ENCODE measurements around the gene NIT2.
A peak's percentile ranks its signal among the peaks of the same experiment; 100 is the strongest.
"Not testable (repeated sequence)": the region's sequence is repeated elsewhere in the genome, so short reads cannot be mapped to it uniquely, and the experiment has no call there.

The NIT2 gene, protein sequence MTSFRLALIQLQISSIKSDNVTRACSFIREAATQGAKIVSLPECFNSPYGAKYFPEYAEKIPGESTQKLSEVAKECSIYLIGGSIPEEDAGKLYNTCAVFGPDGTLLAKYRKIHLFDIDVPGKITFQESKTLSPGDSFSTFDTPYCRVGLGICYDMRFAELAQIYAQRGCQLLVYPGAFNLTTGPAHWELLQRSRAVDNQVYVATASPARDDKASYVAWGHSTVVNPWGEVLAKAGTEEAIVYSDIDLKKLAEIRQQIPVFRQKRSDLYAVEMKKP

DNA sequence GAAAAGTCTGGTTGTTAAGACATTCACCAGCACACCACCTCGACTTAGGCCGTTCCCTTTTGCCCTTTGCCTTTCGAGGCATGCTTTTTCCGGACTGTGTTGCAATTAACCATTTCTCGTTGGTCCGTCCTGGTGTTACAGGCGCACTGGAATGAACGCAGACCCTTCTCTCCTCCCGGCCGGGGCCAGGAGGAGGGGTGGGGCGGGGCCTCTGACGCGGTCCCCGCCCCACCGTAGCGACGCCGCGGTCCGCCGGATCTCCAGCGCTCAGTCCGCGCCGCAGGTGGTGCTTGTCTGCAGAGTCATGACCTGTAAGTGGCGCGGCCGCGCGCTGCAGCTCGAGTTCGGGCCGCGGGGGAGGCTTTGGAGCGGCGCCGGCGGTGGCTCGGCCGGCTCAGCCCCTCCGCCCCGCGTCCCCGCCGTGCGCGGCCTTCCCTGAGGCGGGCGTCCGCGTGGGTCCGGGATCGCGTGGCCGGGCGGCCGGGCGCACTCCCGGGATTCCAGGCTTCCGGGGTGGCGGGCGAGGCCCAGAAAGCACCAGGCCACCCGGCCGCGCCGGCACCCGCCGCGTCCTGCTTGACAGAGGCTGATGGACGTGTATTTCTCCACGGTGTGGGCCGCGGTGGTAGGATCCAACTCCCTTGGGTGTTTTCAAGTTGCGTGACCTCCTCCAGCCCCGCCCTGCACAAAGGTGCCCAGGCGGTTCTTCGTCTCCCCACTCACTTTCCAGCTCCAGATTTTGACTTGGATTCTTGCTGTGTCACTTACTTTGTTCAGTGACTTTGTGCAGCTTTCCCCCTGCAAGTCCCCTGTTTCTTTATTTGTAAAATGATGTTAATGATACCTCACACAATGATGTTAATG lies at the start of gene NIT2:
TSS of gene NIT2 (plus strand) at position 270 of the 864 bp plus-strand sequence. CDS start at position 305, 35 bp downstream.
- DNase-seq (ENCODE audit: low spot score) (peak; percentile 75), FAIRE-seq (no peak)

DNA sequence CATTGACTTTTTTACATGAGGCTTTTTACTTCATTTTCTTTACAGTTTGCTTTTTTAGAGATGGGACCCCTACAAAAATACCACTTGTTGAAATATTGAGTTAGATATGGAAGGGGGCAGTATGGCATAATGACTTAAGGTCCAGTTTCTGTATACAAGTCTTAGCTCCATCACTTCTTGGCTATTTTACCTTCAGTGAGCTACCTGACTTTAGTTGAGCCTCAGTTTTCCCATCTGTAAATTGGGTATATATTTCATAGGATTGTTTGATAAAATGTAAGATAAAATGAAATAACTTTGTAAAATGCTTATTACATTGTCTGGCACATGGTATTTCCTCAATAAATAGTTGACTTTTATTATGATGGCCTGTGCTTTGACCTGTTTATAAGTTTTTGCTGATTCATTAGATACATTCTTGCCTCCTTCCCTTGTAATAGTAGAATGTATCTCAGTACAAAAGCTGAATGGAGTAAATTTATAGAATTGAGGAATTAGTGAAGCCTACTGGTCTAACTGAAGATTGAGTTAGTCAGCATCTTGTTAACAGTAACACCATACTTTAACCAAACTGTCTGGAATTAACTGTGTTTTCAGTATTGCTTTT lies 46.2 kb upstream of the NIT2 start:
- FAIRE-seq (no peak), DNase-seq (ENCODE audit: low spot score) (no peak)

DNA sequence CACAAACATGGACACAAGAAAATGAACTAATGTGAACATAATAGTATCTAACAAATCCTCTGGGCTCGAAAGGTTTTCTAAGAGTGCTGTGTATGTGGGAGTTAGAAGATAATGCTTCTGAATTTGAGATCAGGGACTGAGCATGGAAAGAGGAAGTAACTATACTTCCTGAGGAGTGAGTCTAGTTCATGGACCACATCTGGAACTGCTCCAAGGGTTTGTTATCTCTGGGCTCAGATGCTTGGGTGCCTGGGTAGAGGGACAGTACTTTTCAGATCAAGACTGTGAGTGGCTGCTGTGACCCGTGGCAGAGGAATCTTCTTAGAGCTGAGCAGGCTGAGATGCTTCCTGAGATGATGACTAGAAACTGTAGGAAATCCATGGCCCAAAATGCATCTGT lies 45.2 kb upstream of the NIT2 start:
- FAIRE-seq = no peak
- peak; percentile 10 for DNase-seq (ENCODE audit: low spot score)

DNA sequence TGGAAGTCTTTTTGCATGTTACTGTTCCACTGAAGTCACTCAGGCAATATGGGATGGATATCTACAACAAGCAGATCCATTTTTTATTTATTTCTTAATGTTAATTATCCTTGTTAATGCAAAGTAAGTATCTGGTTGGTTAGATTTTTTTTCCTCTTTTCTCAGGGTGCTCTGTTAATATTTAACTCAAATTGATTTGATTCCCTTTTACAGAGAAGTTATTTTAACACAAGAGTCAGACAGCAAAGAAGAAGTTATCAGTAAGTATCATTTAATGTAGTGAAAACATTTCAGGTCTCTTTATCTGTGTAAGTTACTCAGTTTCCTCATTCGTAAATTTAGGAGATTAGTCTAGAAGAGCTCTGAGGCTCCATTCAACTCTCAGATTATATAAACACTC lies 39.5 kb upstream of the NIT2 start:
- peak; percentile 48 for FAIRE-seq

DNA sequence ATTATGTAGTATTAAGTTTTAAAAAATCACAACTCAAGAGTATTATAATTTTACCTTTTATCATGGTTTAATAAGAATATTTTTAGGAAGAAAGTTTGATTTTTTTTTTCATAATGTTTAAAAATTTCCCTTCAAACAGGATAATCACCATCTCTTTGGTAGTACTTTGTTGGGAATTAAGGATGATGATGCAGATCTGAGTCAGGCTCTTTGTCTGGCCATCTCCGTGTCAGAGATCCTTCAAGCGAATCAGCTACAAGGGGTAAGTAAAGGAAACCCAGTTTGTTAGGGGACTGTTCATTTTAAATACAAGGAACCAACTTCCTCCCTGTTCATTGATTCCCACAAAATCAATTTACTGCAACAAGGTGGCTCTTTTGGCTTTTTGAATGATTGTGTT lies 36.8 kb upstream of the NIT2 start:
- FAIRE-seq (peak; percentile 97), DNase-seq (ENCODE audit: low spot score) (peak; percentile 61)

More for the DNA sequence above, 39.5 kb upstream of the NIT2 start:
- no peak for DNase-seq (ENCODE audit: low spot score)

DNA sequence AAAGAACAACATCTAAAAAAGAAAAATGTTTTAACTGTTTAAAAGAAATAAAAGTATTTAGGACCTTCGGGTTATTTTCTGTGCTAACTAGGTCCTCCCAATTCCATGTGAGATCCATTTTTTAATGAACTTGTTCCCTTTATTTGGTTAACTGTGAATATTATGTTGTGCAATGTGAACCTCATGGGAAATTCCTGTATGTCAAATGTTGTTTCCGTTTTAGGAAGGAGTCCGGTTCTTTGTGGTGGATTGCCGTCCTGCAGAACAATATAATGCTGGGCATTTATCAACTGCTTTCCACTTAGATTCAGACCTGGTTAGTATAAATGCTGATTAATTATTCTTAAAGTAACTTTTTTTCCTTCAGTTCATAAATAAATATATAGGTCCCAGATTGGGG lies 35.5 kb upstream of the NIT2 start:
- FAIRE-seq (no peak), DNase-seq (ENCODE audit: low spot score) (no peak)

DNA sequence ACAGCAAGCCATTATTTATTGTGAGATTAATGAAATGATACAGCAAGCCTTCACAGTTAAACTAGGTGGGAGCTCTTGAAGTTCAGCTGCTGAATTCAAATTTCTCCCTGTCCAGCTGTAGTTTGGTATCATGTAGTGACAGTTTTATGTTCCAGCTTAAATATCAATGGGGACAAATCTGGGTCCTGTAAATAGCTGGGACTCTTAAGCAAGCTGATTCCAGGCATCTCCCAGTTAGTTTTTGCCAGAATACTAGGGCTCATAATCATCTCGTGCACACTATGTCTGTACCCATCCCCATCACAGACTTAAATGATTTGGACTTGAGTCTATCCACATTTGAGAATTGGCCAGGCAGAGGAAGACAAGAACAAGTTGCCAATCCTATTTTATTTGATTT lies 27.9 kb upstream of the NIT2 start:
- no peak for FAIRE-seq
- DNase-seq (ENCODE audit: low spot score) = no peak

DNA sequence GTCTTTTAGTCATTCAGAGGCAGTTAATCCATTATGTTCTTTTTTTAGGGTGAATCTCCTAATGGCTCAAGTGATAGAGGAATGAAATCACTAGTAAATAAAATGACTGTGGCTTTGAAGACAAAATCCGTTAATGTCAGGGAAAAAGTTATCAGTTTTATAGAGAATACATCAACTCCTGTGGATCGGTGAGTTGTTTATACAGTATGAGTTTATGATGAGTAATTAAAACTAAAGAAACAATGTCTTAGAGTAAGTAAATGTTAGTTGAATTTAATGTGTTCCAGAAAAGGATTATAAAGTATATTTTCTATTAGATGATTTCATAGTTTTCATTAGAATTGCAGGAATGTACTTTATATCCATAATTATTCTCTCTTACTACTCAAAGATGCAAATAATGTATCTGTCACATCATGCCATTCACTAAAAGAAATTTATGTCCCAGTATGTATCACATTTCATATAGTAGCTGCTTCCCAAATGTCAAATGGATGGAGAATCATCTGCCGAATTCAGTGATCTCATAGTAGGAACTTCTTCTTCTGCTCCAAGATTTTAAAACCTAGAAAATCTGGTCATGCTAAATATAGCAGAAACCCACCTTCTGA lies 24.1 kb upstream of the NIT2 start:
- peak; percentile 33 for FAIRE-seq
- DNase-seq (ENCODE audit: low spot score) = no peak

DNA sequence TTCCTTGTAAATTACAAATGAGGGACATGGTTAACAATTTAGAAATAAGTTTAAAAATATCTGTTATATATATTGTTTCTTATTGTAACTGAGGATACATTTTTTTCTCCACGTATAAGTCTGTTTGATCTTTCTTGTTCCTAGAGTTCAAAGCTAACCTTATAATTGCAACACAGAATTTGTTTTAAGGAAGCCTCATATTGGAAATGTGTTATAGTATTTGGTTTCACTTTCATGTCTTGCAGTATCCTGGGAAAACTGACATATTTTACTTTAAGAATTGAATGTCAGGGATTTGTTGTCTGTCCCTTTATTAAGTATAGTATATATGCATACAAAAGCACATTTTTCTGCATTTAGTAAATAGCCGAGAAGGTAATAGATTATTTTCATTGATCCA lies 23.5 kb upstream of the NIT2 start:
- no peak for FAIRE-seq

DNA sequence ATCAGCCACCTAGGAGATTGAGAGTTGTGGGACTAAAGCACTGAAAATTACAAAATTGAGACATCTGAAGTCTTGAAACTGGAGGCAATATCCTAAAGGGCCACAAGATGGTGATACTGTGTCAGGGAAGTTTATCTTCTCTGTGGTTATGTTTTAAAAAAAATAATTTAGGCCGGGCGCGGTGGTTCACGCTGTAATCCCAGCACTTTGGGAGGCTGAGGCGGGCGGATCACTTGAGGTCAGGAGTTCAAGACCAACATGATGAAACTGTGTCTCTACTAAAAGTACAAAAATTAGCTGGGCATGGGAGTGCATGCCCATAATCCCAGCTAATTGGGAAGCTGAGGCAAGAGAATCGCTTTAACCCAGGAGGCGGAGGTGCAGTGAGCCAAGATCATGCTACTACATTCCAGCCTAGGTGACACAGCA lies 17.9 kb upstream of the NIT2 start:
- peak; percentile 23 for FAIRE-seq
- DNase-seq (ENCODE audit: low spot score) = peak; percentile 33

More for the DNA sequence above, 23.5 kb upstream of the NIT2 start:
- no peak for DNase-seq (ENCODE audit: low spot score)

DNA sequence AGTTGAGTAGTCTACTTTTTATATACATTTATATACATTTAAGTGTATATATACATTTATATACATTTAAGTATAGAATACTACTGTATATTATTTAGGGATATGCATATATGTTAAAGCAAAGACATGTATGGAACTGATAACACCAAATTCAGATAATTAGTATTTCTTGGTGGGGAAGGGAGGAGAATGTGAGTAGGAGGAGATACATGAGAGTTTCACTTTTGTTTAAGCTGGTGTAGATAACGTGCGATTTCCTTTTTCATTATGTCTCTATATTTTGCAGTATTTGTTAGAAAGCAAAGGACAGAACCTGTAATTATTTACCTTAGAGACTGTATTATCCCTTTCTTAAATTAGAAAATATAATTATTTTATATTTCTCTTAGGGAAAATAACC lies 16.6 kb upstream of the NIT2 start:
- FAIRE-seq = no peak

DNA sequence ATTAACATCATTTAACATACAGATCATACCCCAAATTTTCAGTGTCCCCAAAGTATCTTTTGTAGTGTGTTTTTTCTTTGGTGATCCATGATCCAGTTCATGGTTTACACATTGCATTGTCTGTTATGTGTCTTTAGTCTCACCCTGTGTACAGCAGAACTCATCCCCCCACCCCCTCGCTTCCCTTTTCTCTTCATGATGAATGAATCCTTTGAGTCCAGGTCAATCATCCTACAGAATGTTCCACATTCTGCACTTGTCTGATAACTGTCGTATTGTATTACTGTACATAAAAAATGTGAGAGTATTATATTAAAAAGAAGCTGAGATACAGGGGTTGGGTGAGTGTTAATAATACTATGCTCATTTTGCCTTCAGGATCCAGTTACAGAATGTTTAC lies 14.6 kb upstream of the NIT2 start:
- DNase-seq (ENCODE audit: low spot score) (no peak), FAIRE-seq (no peak)

More for the DNA sequence above, 16.6 kb upstream of the NIT2 start:
- DNase-seq (ENCODE audit: low spot score) = no peak

DNA sequence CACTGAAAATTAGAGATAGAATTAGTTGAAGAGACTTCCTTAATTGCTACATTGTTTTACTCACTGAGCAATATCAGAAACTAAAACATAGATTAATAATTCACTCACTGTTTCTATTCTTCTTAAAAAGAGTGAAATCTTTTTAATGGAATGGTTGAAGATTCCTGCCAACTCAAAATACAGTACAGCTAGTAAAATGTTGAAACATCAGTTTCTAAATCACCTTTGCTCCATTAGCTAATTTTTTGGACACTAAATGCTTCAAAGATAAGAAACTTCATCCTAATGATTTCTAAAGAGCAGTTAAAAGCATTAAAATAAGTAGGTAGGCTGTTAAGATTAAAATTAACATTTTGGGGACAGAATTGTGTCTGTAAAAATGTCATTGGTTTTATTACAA lies 10.5 kb upstream of the NIT2 start:
- FAIRE-seq (no peak), DNase-seq (ENCODE audit: low spot score) (no peak)

DNA sequence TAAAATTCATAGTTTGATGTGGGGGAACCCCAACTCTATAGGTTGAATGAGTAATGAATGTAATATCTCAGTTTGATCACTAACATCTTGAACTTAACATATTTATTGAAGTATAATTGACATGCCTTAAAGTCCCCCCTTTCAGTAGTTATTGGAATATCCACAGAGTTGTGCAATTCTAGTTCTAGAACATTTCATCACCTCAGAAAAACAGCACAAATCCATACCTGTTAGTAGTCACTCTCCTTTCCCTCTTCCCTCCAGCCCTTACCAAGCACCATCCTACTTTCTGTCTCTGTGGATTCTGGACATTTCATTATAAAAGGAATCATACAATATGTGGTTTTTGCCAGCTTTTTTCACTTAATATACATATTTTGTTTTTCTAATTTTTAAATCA lies 8.7 kb upstream of the NIT2 start:
- no peak for FAIRE-seq

DNA sequence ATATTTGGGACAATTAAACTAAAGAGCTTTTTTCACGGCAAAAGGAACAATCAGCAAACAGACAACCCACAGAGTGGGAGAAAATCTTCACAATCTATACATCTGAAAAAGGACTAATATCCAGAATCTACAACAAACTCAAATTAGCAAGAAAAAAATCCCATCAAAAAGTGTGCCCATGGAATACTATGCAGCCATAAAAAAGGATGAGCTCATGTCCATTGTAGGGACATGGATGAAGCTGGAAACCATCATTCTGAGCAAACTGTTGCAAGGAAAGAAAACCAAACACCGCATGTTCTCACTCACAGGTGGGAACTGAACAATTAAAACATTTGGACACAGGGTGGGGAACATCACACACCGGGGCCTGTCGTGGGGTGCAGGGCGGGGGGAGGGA lies 7.2 kb upstream of the NIT2 start:
- DNase-seq (ENCODE audit: low spot score); FAIRE-seq: not testable (repeated sequence)

More for the DNA sequence above, 8.7 kb upstream of the NIT2 start:
- no peak for DNase-seq (ENCODE audit: low spot score)

DNA sequence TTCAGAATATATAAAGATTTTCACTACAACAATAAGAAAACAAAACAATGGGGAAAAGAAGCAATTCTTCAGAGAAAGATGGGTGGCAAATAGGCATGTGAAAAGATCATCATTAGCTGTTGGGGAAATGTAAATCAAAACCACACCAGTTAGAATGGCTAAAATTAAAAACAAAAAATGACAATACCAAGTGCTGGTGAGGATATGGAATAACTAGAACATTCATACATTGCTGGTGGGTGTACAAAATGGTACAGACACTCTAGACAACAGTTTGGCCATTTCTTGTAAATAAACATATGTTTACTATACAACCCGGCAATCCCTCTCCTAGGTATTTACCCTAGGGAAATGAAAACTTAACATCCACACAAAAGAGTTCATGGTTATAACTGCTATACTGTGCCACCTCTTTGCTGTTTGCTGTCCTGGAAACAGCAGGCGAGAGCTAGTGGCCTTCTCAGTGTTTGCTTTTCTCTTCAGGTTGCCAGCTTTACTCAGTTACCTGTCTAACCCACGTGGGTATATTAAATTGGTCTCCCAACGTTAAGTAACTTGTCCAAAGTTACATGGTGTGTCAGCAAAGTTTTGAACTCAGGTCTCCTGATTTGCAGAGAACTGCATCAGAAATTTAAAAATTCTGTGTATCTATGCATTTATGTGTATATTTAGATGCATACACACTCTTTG lies 4.6 kb upstream of the NIT2 start:
- FAIRE-seq = no peak
- DNase-seq (ENCODE audit: low spot score) = no peak

DNA sequence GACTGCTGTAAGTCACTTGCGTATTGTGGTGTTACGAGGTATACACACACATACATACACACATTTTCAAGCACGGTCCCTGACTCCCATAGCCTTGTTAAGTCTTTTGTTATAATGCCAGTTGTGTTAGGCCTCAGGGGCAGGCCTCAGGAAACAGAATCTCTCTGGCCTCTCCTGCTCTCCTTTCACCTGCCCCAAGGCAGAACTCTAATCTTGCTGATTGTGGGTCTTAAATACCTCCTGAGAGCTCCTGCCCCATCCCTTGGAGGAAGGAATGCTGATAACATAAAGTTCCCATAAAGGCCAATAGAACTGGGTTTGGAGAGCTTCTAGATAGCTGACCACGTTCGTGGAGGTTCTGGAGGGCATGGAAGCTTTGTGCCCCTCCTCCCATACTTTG lies 3.9 kb upstream of the NIT2 start:
- no peak for FAIRE-seq
- DNase-seq (ENCODE audit: low spot score) = no peak

DNA sequence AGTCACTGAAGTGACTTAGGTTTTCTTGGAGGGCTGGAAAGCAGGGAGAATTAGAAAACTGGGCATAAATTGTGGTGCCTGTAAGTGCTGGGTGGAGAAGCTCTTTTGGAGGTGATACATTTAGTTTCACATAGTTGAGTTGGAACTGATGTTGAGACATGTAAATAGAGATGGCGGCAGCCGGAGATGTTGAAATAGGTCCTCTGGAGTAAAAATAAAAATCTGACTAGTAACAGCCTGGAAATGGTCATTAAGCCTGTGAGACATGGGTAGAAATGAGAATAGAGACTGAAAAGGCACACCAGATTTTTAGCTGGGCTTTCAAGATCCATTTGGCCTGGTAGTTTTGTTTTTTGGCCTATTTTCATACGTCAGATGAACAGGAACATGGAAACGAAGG lies 2.9 kb upstream of the NIT2 start:
- FAIRE-seq = no peak
- no peak for DNase-seq (ENCODE audit: low spot score)

DNA sequence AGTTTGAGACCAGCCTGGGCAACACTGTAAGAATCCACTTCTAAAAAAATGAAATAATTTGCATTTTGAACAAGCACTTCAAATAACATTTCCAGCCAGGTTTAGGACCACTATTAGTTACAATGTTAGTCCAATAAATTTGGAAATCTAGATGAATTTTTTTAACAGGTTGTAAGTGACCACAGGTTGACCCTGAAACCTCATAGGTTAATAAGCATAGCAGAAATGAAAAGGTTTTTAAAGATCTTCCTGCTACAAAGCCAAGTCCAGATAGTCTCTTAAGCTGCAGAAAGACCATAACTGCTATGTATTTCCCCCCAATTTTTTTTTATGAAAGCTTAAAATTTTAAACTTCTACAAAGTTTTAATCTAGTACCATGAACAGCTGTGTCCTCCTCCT lies 1.5 kb upstream of the NIT2 start:
- DNase-seq (ENCODE audit: low spot score) (no peak), FAIRE-seq (no peak)

DNA sequence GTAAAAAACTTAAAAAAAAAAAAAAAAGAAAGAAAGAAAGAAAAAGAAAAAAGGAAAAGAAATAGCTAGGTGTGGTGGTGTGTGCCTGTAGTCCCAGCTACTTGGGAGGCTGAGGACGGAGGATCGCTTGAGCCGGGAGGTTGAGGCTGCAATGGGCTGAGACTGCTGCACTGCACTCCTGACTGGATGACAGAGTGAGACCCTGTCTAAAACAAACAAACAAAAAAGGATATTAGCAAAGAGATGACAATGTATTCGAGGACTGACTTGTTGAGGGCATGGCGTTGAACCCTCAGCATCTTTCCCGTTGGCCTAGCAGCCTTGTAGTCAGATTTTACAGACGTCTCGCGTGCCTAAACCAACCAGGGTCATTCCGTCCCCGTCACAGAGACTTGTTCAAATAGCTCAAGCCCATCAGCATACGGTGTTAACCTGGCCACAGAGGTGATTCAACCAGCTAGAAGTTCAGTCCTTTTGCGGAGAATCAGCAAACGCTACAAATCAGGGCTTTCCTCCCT lies 528 bp upstream of the NIT2 start:
- FAIRE-seq = no peak

DNA sequence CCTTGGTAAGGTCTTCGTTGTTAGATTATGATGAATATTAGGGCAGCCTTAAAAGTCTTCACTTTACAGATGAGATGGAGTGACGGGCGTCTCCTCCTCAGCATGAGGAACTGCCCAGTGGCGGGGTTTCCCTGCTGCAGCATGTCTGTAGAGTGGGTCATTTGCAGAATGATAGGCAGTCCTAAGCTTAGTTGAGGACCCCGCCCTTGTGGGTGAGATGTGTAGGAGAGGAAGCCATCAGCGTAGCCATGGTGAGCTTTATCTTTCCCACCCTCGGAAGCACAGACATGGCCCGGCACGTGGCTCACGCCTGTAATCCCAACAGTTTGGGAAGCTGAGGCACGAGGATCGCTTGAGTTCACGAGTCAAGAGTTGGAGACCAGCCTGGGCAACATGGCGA lies 877 bp downstream of the NIT2 start:
- FAIRE-seq (no peak), DNase-seq (ENCODE audit: low spot score) (peak; percentile 70)

More for the DNA sequence above, 528 bp upstream of the NIT2 start:
- no peak for DNase-seq (ENCODE audit: low spot score)

All from RCC 7860 (cell line).